Stimulated activated naive CD4-positive, alpha-beta T cell (primary cell): ENCODE results near the gene PIR.

Source experiments
- DNase-seq, 6 experiments: peaks; one replicate each; lab custom pipeline; 2025; lab: John Stamatoyannopoulos, UW

The PIR gene

DNA sequence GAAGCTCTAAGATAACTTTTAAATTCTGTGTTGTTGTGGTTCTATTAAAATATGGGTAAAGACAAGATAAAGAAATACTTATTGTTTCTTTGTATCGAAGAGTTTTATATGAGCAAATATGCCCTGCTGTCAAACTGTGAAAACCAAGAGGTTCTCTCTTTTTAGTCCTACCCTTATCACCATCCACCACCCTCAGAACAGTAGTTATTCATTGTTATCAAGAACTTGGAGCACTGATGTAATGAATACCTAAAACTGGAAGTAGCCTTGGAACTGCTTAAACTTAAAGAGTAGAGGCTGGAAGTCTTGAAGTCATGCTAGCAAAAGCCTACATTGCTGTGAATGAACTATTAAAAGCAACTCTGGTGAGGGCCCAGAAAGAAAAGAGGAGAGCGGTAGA lies 9.2 kb downstream of the PIR start:
- DNase-seq = no peak

DNA sequence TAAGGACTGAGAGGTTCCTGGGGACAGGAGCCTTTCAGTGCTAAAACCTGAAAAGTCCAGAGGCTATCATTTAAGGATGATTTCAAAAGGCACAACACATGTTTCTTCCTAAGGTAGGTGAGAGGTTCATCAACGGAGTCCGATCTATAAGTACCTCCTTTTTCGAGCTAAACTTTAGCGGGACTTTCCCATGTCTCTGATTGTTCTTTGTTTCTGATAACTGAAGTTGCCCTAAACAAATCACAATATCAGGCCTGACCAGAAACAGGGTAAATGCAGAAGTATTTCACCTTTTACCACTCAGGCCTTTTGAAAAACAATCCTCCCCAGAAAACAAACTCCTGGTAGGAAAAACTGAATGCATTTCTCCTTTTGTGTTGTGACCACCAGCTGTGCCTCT lies 17.6 kb downstream of the PIR start:
- no peak for DNase-seq

DNA sequence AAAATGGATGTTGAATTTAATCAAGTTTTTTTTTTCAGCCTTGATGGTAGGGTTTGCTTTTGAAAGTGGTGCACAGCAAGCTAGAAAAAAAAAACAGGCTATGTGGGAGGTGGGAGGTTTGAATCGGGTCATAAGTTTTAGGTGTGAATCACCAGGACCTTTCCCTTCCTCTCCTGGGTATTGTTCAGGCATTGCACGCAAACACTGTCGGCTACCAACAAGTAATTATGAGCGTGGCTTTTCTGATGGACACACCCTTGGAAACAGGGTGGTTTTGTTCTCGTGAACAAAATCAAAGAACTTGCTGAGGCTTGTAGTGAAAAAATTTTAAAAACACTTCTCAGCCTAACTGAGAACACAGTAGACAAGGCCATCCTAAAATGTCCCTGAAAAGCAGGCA lies 18.1 kb downstream of the PIR start:
- DNase-seq = no peak

DNA sequence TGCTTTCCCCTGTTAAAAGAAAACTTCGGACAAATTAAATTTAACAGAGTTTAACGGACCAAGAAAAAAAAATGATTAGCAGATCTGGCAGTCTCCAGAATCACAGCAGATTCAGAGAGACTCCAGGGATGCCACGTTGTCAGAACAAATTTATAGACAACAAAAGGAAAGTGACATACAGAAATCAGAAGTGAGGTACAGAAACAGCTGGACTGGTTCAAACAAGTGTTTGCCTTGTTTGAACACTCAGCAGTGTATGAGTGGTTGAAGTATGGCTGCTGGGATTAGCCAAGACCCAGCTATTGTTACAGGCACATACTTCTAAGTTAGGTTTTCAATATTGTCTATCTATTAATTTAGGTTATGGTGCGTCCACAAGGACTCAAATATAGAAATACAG lies 19.1 kb downstream of the PIR start:
- no peak for DNase-seq

DNA sequence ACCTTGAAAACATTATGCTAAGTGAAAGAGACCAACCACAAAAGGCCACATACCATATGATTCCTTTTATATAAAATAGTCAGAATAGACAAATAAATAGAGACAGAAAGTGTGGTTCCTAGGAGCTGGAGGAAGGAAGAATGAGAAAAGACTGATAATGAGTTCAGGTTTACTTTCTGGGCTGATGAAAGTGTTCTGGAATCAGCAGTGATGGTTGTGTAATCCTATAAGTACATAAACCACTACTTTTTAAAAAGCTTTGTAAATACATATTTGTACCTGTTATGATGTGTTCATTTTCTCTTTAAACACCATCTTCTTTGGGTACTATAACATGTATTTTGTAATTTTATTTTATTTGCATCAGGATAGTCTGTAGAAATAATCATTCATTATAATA lies 20.6 kb downstream of the PIR start:
- no peak for DNase-seq

DNA sequence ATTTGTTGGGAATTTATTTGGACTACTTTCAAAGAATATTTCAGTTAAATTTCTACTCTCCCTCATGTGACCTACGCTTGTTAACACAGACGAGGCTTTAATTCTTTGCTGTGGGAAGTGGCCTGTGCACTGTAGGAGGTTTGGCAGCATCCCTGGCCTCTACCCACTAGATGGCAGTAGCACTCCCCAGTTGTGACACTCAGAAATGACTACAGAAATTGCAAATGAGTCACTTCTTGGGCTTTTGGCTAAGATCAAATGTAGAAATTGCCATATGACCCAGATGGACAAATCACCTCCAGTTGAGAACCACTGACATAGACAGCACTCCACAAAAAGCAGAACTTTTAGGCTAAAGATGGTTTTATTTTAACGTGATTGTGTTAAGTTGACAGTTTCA lies 22.1 kb downstream of the PIR start:
- peak in 5 of 6 experiments; percentile 1 to 48 (median 16) for DNase-seq

DNA sequence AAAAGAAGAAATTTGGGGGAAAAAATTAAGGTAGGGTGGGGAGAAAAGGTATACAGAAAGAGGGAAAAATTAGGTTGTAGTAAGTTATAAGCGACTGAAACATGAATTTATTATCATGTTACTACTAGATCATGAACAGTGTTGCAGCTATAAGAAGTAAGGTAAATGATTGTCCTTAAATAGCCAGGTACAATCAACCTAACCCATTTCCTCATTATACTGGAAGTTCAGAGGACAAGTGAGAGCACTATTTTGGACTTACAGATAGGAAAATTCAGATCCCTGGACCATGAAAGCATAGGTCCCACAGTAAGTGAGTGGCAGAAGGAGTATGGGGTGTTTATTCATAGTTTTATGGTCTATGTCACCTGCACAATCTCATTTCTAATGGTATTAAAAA lies 23.5 kb downstream of the PIR start:
- DNase-seq = no peak

DNA sequence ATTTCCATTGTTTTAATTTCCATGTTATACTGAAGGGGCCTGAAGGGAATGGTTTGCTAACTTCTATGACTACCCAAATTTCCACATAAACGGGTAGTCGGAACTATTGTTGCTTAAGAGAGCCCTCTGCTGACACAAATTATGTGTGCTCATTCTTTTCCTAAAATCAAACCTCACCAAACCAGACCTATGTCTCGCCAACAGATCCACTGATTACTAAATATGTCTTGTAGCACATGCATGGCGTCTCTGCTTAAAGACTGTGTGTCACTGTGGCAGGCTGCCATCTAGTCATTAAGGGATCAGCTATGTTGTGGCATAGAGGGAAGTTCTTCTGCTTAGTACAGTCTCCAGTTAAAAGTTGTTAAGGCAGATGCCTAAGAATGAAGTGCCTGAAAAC lies 25.1 kb downstream of the PIR start:
- no peak for DNase-seq

DNA sequence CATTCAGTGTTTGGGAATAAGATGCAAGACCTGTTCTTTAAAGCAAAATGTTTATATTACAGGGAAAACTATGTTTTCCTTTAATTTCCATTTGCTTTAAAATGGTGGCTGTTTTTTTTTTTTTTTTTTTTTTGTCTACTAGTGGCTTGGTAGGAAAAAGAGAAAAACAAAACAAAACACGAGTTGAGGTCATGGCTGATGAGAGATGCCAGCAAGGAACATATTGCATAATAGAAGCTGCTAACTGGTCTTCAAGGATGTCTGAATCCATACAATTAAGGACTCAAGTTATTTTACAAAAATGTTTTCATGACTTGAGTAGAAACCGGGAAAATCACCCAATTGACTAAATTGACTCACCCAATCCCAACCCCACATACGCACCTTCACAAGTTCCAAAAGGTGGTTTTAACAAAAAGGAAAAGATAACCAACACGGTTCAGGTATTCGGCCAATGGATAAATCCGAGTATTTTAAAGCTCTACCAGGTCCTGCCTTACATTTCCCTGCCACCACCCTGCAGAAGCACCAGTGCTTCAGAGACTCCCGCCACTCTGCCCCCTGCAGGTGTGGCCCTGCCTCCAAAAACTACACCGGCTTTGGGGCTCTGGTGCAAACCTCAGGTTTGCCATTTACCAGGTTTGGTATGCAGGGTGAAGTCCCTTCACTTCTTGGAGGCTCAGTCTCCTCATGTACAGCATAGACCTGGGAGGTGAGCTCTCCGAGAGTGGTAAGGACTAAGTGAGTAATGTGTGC lies 27.1 kb downstream of the PIR start:
- DNase-seq = no peak

DNA sequence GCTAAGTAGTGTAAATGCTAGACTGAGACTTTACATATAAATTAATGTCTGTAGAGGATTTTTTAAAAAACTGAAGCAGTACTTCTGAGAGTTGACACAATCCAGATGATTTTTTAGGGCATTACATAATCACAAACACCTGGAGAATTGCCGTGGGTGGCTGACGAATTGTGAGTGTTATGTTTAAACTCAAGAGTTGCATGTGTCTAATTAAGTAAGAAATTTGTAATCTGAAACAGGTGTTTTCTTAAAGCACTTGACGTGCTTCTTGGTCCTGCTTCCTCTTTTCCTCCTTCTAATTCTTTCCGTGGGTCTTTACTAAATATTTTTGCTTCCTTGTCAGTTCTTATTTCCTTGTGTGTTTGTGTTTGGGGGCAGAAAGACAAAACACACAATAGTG lies 27.8 kb downstream of the PIR start:
- no peak for DNase-seq

DNA sequence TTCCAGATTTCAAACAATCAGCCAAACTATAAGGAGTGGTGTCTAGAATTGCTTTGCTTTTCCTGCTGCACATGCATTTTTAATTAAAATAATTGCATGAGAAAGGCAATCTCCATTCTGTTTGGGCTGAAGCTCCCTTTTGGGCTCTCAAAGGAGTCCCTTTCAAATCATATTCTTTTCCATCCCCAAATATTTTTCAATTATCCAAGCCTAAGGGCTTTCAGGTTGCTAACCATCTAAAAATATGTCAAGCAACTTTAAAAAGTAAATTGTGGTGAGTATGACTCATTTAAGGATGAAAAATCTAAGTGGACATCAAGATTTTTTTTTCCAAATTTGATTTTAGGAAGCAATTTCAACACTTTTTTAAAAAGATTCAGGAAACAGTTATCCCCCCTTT lies 28.4 kb downstream of the PIR start:
- DNase-seq = no peak

DNA sequence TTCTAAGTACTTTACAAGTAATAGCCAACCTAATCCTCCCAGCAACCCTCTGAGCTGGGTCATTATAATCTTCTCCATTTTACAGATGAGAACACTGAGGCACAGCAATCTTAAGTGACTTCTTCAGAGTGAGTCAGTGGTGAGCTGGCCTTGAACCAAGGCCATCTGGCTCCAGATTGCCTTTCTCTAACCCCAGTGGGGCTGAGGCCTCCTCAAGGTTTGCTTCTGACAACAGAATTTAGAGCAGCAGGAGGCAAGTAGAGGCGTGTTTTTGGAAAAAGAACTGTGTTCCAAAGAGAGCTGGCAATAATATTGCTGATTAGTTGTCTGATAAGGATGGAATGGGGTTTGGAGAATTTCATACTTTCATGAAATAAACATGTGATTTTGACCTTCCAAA lies 41.2 kb downstream of the PIR start:
- no peak for DNase-seq

DNA sequence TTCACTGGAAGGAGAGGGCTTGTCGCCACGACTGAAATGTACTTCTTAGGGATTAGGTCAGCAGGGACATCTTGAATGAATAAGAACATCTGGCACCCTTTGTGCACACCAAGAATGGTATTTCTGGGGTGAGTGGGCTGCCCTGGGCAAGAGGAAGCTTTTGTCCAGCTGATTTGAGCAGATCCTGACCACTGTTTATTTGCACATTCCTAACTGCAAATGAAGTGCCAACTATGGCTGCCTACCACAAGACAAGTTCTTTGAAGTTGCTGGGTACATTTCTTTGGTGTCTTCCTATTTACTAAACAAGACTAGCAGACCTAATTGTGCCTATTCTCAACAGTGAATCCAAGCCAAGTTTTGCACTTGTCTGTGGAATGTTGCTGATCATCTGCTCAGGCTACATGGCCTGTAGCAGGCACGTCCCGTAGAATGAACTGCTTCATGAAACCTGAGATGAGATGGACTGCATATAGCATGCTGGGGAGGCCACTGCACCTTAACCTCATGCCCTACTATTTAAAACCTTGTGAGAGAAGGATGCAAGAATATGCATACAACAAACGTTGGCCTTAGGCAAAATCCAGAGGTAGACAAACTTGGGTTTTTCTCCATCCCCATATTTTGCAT lies 45.0 kb downstream of the PIR start:
- no peak for DNase-seq

DNA sequence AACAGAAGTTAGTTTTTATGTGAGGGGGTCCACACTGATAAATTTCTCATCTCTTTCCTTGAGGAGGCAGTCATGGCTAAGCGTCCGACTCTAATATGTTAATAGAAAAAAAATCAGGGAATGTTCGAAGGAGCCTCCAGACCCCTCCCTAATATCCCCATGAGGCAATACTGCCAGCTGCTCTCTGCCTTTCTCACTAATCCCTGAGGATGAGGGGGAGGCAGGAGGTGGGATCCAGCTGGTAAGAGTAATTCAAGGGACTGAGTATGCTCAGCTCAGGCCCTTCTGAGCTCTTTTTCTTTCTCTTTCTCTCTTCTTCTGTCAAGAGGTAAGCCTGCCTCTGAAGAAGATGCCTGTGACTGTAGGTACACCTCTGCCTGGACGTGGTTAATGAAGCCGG lies 51.7 kb downstream of the PIR start:
- DNase-seq = no peak

DNA sequence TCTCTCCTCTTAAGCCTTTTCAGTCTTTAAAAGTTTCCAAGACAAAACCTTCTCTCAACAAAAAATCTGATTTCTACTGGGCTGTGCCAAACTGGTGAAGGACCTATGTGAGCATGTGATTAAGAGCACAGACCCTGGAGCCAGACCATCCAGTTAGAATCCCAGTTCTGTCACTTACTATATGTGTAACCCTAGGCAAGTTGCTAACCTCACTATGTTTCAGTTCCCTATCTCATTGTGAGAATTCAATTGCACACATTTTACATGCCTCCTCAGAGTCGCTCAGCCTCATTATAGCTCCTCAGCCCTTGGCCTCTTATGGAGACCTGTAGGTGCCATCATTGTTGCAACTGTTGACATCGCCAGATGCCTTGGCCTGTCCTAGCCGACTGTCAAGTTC lies 54.8 kb downstream of the PIR start:
- DNase-seq = no peak

DNA sequence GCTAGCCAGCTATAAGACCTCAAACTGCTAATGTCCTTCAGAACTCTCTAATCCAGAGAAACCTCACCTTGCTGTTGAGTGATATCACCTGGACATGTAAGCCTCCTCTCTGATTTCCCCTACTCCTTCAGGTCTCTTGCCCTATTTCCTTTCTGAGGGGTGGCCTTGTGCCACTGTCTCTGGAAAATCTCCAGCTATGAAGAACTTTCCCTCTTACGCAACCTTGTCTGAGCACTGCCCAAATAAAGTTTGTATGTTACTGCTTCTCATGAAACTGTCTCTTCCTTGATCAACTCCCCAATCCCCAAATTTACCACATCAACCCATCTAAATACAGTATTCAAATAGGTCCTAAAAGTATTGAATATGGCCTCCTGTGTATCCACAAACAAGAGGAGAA lies 55.4 kb downstream of the PIR start:
- no peak for DNase-seq

DNA sequence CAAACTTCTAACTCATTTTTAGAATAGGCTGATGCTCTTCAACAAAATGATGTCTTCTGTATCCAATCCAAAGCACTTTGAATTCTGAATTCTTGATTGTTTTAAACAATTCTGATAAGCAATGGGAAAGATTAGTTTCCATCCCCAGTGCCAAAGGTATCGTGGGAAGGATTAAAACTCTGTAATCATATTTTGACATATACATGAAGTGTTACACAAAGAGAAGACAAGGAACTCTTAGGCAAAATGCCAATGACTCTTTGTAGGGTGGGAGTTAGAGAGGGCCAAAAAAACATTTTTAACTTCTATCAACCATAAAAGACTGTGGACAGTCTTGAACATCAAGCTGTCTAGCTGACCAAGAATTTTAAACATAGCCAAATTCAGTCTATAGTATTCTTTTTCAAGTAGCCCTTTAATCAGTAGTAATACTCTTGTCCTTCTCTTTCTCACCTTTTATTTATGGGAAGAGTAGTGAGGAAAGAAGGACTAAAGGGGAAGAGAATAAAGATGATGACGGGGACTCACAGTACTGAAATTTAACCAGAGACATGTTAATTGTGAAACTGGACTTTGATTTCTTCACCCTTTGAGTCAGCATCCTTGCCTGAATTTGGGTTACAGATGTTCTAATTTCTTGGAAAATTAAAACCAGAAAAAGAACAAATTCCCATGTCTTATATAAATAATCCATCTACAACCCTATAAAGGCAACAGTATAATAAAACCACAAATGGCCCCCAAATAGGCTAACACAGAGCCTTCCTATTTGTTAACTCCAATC lies 57.1 kb downstream of the PIR start:
- no peak for DNase-seq

DNA sequence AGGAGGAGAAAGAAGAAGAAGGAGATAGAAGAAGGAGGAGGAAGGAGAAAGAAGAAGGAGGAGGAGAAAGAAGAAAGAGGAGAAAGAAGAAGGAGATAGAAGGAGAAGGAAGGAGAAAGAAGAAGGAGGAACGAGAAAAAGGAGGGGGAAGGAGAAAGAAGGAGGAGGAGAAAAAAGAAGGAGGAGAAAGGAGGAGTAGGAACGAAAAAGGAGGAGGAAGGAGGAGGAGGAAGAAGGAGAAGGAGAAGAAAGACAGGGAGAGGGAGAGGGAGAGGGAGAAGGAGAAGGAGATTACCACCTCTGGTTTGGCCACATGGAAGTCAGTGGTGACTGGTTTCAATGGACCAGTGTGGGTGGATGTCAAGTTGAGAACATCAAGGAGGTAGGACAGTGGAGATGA lies 58.9 kb downstream of the PIR start:
- no peak for DNase-seq

DNA sequence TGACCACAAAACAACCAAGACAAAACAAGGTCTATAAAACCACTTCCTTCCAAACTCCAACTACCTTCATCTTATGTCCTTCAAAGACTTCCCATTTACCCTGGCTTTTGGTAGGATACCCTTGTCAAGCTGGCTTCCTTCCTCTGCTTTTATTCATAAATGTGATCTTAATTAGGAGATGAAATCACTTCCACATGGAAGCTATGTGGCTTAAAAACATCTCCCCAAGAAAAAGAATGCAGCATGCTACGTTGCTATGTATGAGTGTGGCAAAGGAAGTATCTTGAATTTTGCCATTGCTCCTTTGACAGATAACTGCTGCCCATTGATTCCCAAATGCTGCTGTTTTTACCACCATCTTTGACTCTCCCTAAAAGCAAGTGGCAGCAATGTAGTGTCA lies 62.5 kb downstream of the PIR start:
- DNase-seq = no peak

DNA sequence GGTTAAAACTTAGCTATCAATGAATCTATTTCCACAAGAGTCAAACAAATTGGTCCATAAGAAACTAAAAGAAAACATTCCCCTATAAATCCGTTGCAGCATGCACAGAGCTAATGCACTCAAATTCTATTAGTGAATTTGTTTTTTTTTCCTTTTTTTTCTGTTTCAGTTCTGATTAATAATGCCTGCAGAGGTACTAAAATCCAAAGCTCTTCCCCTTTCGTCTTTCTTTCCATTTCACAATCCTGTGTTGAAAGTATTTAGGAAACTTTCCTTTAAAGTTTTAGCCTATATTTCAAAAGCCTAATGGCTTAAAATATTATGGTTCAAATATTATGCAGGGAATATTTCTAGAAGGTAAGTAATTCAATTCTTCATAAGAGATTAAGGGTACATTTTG lies 63.1 kb downstream of the PIR start:
- DNase-seq = no peak

DNA sequence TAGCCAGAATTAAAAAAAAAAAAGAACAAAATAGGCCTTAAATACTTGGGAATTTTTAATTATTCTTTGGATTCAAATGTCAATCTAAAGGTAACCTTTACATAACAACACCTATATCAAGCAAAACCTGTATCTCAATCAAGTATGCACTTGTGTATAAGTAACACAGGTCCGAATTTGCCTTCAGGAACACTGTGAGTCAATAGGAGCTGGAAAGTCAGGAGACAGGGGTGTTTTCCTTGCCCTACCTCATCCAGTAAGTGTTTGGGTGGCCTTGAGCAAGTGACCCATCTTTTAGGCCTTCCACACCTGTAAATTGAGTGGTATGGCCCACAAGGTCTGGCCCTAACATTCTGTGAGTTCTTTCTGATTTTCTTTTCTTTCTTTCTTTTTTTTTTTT lies 68.1 kb downstream of the PIR start:
- no peak for DNase-seq

DNA sequence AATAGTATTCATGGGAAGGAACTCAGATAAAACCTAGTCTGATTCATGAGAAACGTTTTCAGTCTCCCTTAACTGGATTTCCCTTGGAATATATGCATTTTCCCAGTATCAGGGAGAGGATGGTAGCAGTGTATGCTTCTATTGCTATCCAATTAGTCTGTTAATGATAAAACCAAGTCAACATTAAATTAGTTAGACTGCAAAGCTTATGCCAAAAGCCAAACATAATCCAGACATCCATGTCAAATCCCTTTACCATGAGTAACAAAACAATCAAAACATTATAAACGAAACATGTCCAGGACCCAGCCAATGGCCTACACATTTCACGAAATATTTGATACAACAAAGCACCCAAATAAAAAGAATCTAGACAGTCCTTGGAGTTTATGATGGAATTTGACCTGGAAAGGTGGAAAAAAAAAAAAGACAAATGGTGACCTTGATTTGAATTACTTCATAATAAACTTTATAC lies 74.4 kb downstream of the PIR start:
- DNase-seq = no peak

DNA sequence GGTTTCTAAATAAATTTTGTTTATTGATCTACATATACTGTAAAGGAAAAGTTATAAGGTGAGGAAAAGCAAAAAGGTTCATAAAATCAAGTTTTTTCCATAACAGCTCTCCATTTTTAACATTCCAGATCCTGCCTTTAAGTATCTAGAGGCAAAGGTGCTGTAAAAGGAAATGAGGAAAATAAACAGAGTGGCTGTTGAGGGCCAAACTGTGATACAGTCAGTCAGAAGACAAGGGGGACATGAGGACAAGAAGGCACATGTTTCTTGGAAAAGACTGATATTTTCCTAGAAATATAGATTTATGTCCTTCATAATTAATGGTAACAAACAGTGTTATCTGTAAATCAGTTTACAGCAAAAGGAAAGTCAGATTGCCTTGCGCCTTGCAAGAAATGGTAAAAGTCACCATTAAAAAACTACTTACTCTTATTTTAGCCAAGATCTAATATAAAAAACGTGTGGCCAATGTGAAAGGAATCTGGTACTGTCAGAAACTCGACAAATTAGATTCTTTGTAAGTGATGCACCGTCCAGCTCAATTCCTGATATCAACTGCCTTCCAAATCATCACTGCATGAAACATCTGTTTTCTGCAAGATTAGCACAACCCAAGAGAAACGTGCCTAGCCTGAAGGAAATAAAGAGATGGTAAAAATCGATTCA lies 75.0 kb downstream of the PIR start:
- no peak for DNase-seq
